Measurements from ENCODE around the gene GRN. TPM values are rescaled to one million over a fixed set of nuclear protein-coding genes. Genes with fewer than 3 reads are reported as not detected.
"Not testable (repeated sequence)": the region's sequence is repeated elsewhere in the genome, so short reads cannot be mapped to it uniquely, and the experiment has no call there.

The GRN gene
- polyA plus RNA-seq, 1 donor = 236 TPM

GRCh38 chr17:44359458-44360143 is 14.5 kb downstream of the GRN start:
- DNase-seq = no peak

GRCh38 chr17:44360144-44360533 is 15.0 kb downstream of the GRN start:
- DNase-seq = no peak

- peak; percentile 86 for DNase-seq
Measured at GRCh38 chr17:44360826-44361225, 15.7 kb downstream of the GRN start.

- DNase-seq = no peak
Measured at GRCh38 chr17:44361292-44362260, 16.5 kb downstream of the GRN start.

- no peak for DNase-seq
Measured at GRCh38 chr17:44362459-44362948, 17.4 kb downstream of the GRN start.

GRCh38 chr17:44362949-44363612 is 18.0 kb downstream of the GRN start:
- no peak for DNase-seq

GRCh38 chr17:44363613-44364159 is 18.6 kb downstream of the GRN start, which contains the start of gene FAM171A2:
TSS of gene FAM171A2 (minus strand) at chr17:44363853. CDS start at chr17:44363714, 139 bp downstream.
- DNase-seq = no peak

- not testable (repeated sequence) for DNase-seq
Measured at GRCh38 chr17:44365051-44365450, 19.9 kb downstream of the GRN start.

- no peak for DNase-seq
Measured at GRCh38 chr17:44367231-44367979, 22.3 kb downstream of the GRN start.

GRCh38 chr17:44368391-44369243 is 23.5 kb downstream of the GRN start:
- DNase-seq = not testable (repeated sequence)

- DNase-seq = not testable (repeated sequence)
Measured at GRCh38 chr17:44369414-44370023, 24.4 kb downstream of the GRN start.

GRCh38 chr17:44372036-44372435 is 26.9 kb downstream of the GRN start:
- DNase-seq = no peak

GRCh38 chr17:44374306-44375195 is 29.4 kb downstream of the GRN start:
- no peak for DNase-seq

- DNase-seq = no peak
Measured at GRCh38 chr17:44375196-44376017, 30.3 kb downstream of the GRN start.

- DNase-seq = no peak
Measured at GRCh38 chr17:44376124-44376523, 31.0 kb downstream of the GRN start.

- DNase-seq = no peak
Measured at GRCh38 chr17:44376779-44377178, 31.7 kb downstream of the GRN start.

GRCh38 chr17:44378171-44378705 is 33.1 kb downstream of the GRN start:
- DNase-seq = no peak

- no peak for DNase-seq
Measured at GRCh38 chr17:44379887-44380286, 34.8 kb downstream of the GRN start.
